ENCODE measurements around the gene TSHB. TPM values are rescaled to one million over a fixed set of nuclear protein-coding genes. Genes with fewer than 3 reads are reported as not detected.

The TSHB gene
- polyA plus RNA-seq, 3 donors, result not detected

DNA sequence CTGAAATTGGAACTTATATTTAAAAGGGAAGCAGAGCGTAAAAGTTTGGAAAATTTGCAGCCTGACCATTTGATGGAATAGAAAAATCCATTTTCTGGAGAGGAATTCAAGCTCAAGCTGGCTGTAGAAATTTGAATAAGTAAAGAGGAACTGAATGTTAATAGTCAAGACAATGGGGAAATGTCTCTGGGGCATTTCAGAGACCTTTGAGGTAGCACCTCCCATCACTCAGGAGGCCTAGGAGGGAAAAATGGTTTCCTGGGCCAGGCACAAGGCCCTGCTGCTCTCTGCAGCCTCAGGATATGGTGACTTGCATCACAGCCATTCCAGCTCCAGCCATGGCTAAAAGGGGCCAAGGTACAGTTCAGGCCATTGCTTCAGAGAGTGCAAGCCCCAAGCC is 17.6 kb upstream of the TSHB start:
- WGBS (ENCODE audit: insufficient coverage), result 100% methylated on average over 1 of the region's 1 CpG
- intact Hi-C loops (cut with micrococcal nuclease), result no loop called here
- Histone ChIP-seq H3K9ac (ENCODE audit: insufficient read depth, low read length, poor library complexity, severe bottlenecking) (no peak overlapping the region), H4K20me1 (ENCODE audit: insufficient read depth, low read length) (no peaks in the 10 kb centered on the region), H3K27ac (ENCODE audit: low read depth in 1 of 2, low read length in 2 of 2) (no peak overlapping the region), H3K4me2 (replicated peaks; ENCODE audit: extremely low read depth, low read length, poor library complexity, severe bottlenecking) (no peak overlapping the region), H3K4me1 (ENCODE audit: control insufficient read depth in 1 of 2, insufficient read depth in 2 of 2, low read length in 2 of 2) (peaks cover 0 to 7% of the 10 kb centered on the region in 2 donors), H3K9me3 (replicated peaks in 1 of 2; ENCODE audit: control insufficient read depth in 1 of 2, insufficient read depth in 1 of 2, low read length in 2 of 2) (no peaks in the 10 kb centered on the region), H3K79me2 (ENCODE audit: insufficient read depth, low read length) (no peaks in the 10 kb centered on the region), H3K27me3 (ENCODE audit: control insufficient read depth in 2 of 2, insufficient read depth in 2 of 2, low read length in 2 of 2) (no peaks in the 10 kb centered on the region), H3K4me3 (replicated peaks in 1 of 3; ENCODE audit: low read depth in 2 of 3, low read length in 3 of 3) (no peak overlapping the region), H3K36me3 (replicated peaks in 1 of 2; ENCODE audit: control insufficient read depth in 1 of 2, insufficient read depth in 2 of 2, low read length in 2 of 2) (no peaks in the 10 kb centered on the region), H2AFZ (ENCODE audit: insufficient read depth, low read depth, low read length, poor library complexity, severe bottlenecking) (no peak overlapping the region)
- no peaks in the 10 kb centered on the region for H3K36me3 Mint-ChIP-seq
- H3K9me3 Mint-ChIP-seq, result peaks cover 0 to 6% (median 4%) of the 10 kb centered on the region in 7 donors
- peaks cover 0 to 1% (median 0%) of the 10 kb centered on the region in 3 donors for H3K27me3 Mint-ChIP-seq (ENCODE audit: low read depth in 3 of 3)
- TF ChIP-seq, protein P1, sequence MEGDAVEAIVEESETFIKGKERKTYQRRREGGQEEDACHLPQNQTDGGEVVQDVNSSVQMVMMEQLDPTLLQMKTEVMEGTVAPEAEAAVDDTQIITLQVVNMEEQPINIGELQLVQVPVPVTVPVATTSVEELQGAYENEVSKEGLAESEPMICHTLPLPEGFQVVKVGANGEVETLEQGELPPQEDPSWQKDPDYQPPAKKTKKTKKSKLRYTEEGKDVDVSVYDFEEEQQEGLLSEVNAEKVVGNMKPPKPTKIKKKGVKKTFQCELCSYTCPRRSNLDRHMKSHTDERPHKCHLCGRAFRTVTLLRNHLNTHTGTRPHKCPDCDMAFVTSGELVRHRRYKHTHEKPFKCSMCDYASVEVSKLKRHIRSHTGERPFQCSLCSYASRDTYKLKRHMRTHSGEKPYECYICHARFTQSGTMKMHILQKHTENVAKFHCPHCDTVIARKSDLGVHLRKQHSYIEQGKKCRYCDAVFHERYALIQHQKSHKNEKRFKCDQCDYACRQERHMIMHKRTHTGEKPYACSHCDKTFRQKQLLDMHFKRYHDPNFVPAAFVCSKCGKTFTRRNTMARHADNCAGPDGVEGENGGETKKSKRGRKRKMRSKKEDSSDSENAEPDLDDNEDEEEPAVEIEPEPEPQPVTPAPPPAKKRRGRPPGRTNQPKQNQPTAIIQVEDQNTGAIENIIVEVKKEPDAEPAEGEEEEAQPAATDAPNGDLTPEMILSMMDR (IDR thresholded peaks at IDR 0.05), result no peak
- H3K4me1 Mint-ChIP-seq, result peaks cover 10% of the 10 kb centered on the region
- no peak overlapping the region for H3K27ac Mint-ChIP-seq
- H3K4me3 Mint-ChIP-seq, result no peak overlapping the region
- no peak for DNase-seq

DNA sequence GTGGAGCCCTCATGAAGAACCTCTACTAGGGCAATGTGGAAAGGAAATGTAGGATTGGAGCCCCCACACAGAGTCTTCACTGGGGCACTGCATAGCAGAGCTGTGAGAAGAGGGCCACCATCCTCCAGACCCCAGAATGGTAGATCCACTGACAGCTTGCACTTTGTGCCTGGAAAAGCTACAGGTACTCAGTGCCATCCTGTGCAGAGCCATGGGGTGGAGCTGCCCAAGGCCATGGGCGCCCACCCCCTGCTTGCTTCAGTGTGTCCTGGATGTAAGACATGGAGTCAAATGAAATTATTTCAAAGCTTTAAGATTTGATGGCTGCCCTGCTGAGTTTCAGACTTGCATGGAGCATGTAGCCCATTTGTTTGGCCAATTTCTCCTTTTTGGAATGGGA is 17.2 kb upstream of the TSHB start:
- Histone ChIP-seq H3K4me2 (replicated peaks; ENCODE audit: extremely low read depth, low read length, poor library complexity, severe bottlenecking) (no peak overlapping the region), H3K9me3 (replicated peaks in 1 of 2; ENCODE audit: control insufficient read depth in 1 of 2, insufficient read depth in 1 of 2, low read length in 2 of 2) (no peaks in the 10 kb centered on the region), H4K20me1 (ENCODE audit: insufficient read depth, low read length) (no peaks in the 10 kb centered on the region), H2AFZ (ENCODE audit: insufficient read depth, low read depth, low read length, poor library complexity, severe bottlenecking) (no peak overlapping the region), H3K9ac (ENCODE audit: insufficient read depth, low read length, poor library complexity, severe bottlenecking) (no peak overlapping the region), H3K27ac (ENCODE audit: low read depth in 1 of 2, low read length in 2 of 2) (no peak overlapping the region), H3K4me1 (ENCODE audit: control insufficient read depth in 1 of 2, insufficient read depth in 2 of 2, low read length in 2 of 2) (peaks cover 0 to 7% of the 10 kb centered on the region in 2 donors), H3K36me3 (replicated peaks in 1 of 2; ENCODE audit: control insufficient read depth in 1 of 2, insufficient read depth in 2 of 2, low read length in 2 of 2) (no peaks in the 10 kb centered on the region), H3K4me3 (replicated peaks in 1 of 3; ENCODE audit: low read depth in 2 of 3, low read length in 3 of 3) (no peak overlapping the region), H3K27me3 (ENCODE audit: control insufficient read depth in 2 of 2, insufficient read depth in 2 of 2, low read length in 2 of 2) (no peaks in the 10 kb centered on the region), H3K79me2 (ENCODE audit: insufficient read depth, low read length) (no peaks in the 10 kb centered on the region)
- H3K4me3 Mint-ChIP-seq, result no peak overlapping the region
- H3K27me3 Mint-ChIP-seq (ENCODE audit: low read depth in 3 of 3), result peaks cover 0 to 1% (median 0%) of the 10 kb centered on the region in 3 donors
- peaks cover 10% of the 10 kb centered on the region for H3K4me1 Mint-ChIP-seq
- H3K9me3 Mint-ChIP-seq, result peaks cover 0 to 4% (median 3%) of the 10 kb centered on the region in 7 donors
- TF ChIP-seq, protein P1 (IDR thresholded peaks at IDR 0.05), result no peak
- no peak for DNase-seq
- intact Hi-C loops (cut with micrococcal nuclease), result no loop called here
- no peaks in the 10 kb centered on the region for H3K36me3 Mint-ChIP-seq
- WGBS (ENCODE audit: insufficient coverage), result no CpG with 5 or more reads among the region's 1 CpG
- H3K27ac Mint-ChIP-seq, result no peak overlapping the region
